ENCODE results near the gene ZNF385B. TPM values are rescaled to one million over a fixed set of nuclear protein-coding genes. Genes with fewer than 3 reads are reported as not detected.

Gene ZNF385B
- total RNA-seq, 1 experiment from 2014 or later, result 9.3 TPM

GRCh38 chr2:179538406-179539123, 322.8 kb downstream of the ZNF385B start:
- H3K79me2 ChIP-seq (ENCODE audit: insufficient read depth, low read length), result no peaks in the 10 kb centered on the region
- no peak overlapping the region for H2AFZ ChIP-seq (ENCODE audit: low read depth, low read length, poor library complexity, severe bottlenecking)
- TF ChIP-seq REST (IDR thresholded peaks at IDR 0.05; ENCODE audit: low read depth) (no peak), POLR2AphosphoS5 (IDR thresholded peaks at IDR 0.05; ENCODE audit: low read depth, low read length) (no peak), SIN3A (IDR thresholded peaks at IDR 0.05; ENCODE audit: low read depth) (no peak), TCF7L2 (IDR thresholded peaks at IDR 0.05; ENCODE audit: borderline replicate concordance, extremely low read depth, insufficient read depth, insufficient read length) (no peak), EZH2phosphoT487 (IDR thresholded peaks at IDR 0.05; ENCODE audit: borderline replicate concordance) (no peak), CEBPB (IDR thresholded peaks at IDR 0.05; ENCODE audit: low read depth) (no peak), ZBTB33 (IDR thresholded peaks at IDR 0.05; ENCODE audit: extremely low read depth, insufficient replicate concordance, low read length) (no peak), ELF1 (IDR thresholded peaks at IDR 0.05; ENCODE audit: borderline replicate concordance, low read depth) (no peak), CTCF (IDR thresholded peaks at IDR 0.05 in 2 of 3, conservative IDR thresholded peaks at IDR 0.05 in 1 of 3; ENCODE audit: borderline replicate concordance in 1 of 3, insufficient read depth in 1 of 3, low read depth in 2 of 3, low read length in 2 of 3) (no peak), ZNF274 (IDR thresholded peaks at IDR 0.05; ENCODE audit: low read depth, low read length) (no peak), RAD21 (IDR thresholded peaks at IDR 0.05; ENCODE audit: low read depth) (no peak)
- ChIA-PET POLR2A (no interaction called here), CTCF (no interaction called here), RAD21 (ENCODE audit: low non-redundant PET in 1 of 2, low total read pairs in 2 of 2, uncharacterized antibody in 2 of 2, unreplicated experiment in 2 of 2) (no interaction called here)
- no peaks in the 10 kb centered on the region for H3K9me2 ChIP-seq (ENCODE audit: insufficient read depth)
- H3K9ac ChIP-seq (ENCODE audit: low read length), result no peak overlapping the region
- intact Hi-C loops (cut with micrococcal nuclease), result no loop called here
- BruUV-seq (replicated peaks), result no TSS peak
- no peak overlapping the region for H3K4me3 ChIP-seq (replicated peaks in 1 of 2; ENCODE audit: low read depth in 1 of 2, low read length in 2 of 2)
- H3K27ac ChIP-seq (ENCODE audit: low read depth, low read length), result no peak overlapping the region
- H3K4me2 ChIP-seq (ENCODE audit: low read length), result no peak overlapping the region
- H3K27me3 ChIP-seq (ENCODE audit: insufficient read depth, low read length), result no peaks in the 10 kb centered on the region
- no peak for ATAC-seq
- H3K9me3 ChIP-seq (ENCODE audit: control insufficient read depth in 1 of 2, insufficient read depth in 1 of 2, low read depth in 1 of 2, low read length in 2 of 2), result no peaks in the 10 kb centered on the region
- no peak for DNase-seq (ENCODE audit: low read depth, low spot score)
- H4K20me1 ChIP-seq (ENCODE audit: insufficient read depth), result no peaks in the 10 kb centered on the region
- no peaks in the 10 kb centered on the region for H3K4me1 ChIP-seq (ENCODE audit: control insufficient read depth in 1 of 2, insufficient read depth in 2 of 2, low read length in 2 of 2)
- no peaks in the 10 kb centered on the region; a peak in 1 of 4 replicates for H3K36me3 ChIP-seq (ENCODE audit: control insufficient read depth in 1 of 2, insufficient read depth in 2 of 2, low read length in 2 of 2)

Measured in HCT116 (cell line).